SK-N-DZ (cell line): ENCODE measurements around the gene HNRNPAB.

Source experiments
- DNase-seq: peaks from one replicate; pipeline ENCODE4 v3.0.0-alpha.2; 2015; ENCODE audit warnings: low spot score

The HNRNPAB gene

DNA sequence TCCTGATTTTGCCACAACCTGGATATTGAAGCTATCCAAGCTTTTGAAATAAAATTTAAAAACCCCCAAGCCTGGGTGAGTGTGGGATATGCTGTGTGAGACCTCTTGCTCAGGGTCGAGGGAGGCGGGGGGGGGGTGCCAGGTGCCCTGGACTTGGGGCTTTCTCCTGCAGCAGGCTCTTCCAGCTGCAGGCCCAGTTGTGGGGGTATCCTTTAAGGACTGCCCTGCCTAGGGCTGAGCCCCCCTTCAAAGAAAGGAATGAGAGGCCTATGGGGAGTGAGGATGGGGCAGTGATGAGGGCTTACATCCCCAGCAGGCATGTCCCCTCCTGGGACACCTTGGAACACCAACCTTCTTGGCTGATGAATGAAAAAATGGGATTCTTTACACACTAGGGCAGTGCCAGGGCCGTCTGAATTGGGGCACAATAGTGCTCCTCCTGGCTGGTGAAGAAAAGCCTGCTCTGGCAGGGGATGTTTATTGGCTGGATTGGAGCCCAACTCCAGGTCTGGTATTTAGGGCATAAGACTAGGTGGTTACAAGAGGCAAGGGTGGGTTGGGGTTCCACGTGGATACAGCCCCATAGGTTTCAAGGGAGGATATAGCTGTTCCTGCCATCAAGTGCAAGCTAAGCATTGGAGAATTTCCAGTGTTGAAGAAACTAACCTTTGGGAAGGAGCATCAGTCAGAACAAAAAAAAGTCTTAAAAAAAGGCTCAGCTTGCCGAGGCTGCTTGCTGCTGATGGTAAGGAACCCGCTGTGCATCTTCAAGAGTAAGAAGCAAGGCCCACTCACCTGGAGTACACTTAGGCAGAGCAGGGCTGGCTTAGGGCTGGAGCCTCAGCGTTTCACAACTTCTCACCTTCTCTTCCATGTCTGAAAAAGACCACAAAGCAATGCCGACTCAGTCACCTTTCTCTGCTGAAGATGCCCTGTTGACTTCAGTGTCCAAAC lies 7.0 kb downstream of the HNRNPAB start:
- DNase-seq = no peak

DNA sequence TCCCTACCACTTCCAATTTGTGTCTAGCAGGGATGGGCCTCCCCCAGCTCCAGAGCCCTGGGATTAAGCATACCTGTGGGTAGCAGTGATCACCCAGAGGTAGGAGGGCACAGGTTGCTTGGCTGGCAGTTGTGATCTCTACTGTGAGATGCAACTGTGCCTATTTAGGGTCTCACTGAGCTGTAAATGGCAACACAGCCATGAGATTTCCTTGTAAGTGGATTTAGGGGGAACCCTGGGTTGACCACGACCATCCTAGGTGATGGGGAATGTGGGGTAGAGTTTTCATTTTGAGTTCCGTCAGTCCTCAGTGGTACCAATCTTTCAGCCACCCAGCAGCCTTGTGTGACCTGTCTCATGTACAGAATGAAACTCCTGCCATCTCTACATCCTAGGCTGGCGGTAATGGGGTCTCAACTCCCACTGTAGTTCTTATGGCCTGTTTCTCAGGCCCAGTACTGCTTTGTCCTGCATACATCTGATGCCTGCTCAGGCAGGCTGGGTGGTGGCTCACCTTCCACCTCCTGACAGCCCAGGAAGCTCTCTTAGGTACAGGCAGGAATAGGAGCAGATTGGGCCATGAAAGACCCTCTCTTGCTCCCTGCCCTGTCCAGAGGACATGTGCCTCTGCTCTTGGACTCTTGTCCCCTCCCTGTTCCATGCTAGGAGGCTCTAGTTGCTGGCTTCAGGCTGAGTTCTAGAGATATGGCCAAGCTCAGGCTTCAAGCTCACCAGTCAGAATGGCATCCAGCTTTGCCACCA lies 8.1 kb downstream of the HNRNPAB start:
- no peak for DNase-seq

GRCh38 chr5:178213003-178213461 lies 8.7 kb downstream of the HNRNPAB start:
- no peak for DNase-seq

DNA sequence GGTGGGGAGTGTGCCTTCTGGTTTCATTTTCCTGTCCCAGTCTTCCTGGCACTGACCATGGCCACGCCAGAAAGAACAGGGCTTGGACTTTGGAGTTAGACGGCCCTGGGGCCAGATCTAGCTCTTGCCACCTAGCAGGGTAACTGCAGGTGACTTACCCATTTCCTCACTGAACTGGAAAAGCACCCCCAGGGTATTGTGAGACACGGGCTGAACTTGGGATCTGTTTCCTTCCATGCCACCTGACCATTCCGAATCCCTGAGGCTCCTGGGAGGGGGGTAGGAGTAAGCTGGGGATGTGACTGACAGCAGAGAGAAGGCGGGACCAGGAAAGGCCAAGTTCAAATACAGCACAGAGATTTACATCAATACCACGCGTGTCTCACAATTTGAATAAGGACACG lies 9.4 kb downstream of the HNRNPAB start:
- DNase-seq = no peak

GRCh38 chr5:178214160-178214803 lies 9.9 kb downstream of the HNRNPAB start:
- DNase-seq = no peak

- DNase-seq = no peak
Observed at GRCh38 chr5:178215280-178216002, 11.1 kb downstream of the HNRNPAB start.

DNA sequence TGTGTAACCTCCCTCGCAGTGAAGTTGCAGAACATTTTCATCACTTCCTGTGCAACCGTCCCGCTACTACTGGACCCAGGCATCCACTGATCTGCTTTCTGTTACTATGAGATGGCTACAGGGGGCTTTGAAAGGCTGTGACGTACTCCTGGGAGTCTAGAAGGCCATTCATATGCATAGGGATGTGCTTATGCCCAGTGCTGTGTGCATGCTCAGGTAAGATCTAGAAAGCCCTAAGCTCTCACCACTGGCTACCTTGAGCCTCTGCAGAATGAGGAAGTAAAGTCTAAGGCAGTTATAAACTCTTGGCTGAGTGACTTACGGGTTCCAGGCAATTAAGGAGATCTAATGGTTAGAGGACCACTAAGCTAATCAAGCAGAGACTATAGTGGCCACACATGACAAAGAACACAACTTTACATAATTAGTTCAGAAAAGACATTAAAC lies 11.8 kb downstream of the HNRNPAB start:
- DNase-seq = no peak

DNA sequence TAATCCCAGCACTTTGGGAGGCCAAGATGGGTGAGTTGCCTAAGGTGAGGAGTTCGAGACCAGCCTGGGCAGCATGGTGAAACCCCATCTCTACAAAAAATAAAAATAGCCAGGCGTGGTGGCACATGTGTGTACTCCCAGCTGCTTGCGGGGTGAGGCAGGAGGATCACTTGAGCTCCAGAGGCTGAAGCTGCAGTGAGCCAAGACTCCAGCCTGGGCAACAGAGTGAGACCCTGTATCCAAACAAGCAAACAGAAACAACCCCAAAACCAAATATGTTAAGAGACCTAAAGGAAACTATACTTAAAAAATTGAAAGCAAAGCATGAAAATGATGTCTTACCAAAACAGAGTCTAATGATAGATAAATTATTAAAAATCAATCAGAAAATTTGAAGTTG lies 12.4 kb downstream of the HNRNPAB start:
- DNase-seq = no peak

- no peak for DNase-seq
Observed at GRCh38 chr5:178218237-178218776, 14.0 kb downstream of the HNRNPAB start.

- DNase-seq = no peak
Observed at GRCh38 chr5:178218827-178219226, 14.5 kb downstream of the HNRNPAB start.

DNA sequence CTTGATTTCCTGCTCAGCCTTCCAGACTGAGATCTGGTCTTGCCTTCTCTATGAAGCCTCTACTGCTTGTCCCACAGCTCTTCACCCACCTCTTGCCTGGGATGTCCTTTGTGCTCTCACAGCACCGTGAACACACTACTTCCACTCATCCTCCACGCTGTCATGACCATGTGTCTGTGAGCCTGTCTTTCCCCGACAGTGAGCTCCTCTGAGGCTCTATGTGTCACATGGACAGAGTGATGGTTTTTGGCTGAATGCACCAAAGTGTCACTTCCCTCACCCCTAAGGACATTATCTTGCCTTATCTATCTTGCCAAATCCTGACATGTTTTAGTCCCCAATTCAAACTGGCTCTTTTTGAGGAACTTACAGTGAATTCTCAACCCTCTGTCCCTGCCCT lies 16.9 kb downstream of the HNRNPAB start:
- DNase-seq = no peak

- DNase-seq = no peak
Observed at GRCh38 chr5:178221853-178222252, 17.5 kb downstream of the HNRNPAB start.

GRCh38 chr5:178222292-178222691 lies 18.0 kb downstream of the HNRNPAB start:
- DNase-seq = no peak

GRCh38 chr5:178223196-178223773 lies 19.0 kb downstream of the HNRNPAB start:
- no peak for DNase-seq

GRCh38 chr5:178223828-178224335 lies 19.5 kb downstream of the HNRNPAB start:
- no peak for DNase-seq

DNA sequence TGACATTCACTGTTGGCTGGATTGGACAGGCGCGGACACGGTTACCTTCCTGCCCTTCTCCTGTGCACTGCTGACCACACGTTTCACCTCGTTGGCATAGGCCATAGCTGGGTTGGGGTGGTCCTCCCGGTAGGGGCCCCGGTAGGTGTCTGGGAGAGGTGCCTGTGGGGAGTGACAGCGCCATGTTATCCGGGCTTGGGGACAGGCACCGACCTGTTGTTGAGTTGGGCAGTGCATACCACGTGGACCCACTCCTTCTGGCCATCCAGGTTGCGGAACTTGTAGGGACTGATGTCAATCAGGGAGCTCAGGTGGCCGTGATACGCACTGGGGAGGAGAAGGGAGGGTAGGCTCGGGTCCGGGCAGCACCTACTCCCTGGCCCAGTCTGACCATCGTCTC lies 20.1 kb downstream of the HNRNPAB start:
- DNase-seq = no peak

DNA sequence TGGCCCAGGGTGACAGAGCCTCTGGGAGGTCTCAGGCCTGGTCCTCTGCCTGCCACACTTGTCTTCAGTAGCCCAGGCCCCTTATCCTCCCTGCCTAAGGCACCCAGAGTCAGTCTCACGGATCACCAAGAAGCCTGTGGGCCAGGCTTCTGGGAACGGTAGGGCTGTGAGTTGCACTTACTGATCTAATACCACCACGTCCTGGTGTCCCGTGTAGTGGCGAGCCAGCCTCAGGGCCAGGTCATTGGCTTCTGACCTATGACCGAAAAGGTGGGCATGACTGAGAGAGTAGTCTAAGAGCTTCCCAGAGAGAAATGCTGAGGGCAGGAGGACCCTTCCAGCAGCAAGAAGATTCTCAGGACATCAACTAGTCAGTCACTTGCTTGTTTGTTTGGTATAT lies 20.8 kb downstream of the HNRNPAB start:
- DNase-seq = no peak

- no peak for DNase-seq
Observed at GRCh38 chr5:178227138-178227659, 22.9 kb downstream of the HNRNPAB start.

DNA sequence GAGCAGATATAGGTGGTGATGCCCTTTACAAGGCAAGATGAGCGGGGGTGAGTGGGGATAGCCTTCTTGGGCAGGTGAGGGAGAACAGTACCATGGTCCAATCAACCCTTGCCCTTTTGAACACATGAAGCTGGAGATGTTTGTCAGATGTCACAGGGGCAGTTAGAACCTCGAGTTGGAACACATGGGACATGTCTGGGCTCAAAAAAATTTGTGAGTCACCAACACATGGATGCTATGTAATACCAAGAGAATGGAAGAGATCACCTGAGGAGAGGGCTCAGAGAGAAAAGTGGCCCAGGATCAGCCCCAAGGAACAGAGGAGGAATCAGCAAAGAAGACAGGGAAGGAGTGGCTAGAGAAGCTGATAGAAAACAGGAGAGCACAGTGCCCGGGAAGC lies 23.6 kb downstream of the HNRNPAB start:
- no peak for DNase-seq

DNA sequence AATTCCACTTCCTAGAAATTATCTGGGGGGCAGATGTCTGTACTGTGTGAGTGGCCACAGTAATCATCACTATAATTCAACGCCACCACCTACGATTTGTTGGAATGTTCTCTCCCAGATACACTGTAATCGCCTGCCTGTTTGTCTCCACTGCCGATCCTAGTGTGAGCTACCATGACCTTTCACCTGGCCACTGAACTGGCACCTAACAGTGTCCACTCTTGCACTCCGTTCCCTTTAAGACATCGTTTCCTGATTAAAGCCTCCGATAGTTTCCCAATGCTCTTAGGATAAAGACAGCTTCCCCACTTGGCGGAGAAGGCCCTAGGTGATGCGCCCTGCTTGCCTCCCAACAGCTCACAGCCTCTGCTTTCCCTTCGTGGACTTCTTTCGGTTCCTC lies 24.3 kb downstream of the HNRNPAB start:
- DNase-seq = no peak
